ENCODE measurements around the gene SEC61A2.
"Not testable (repeated sequence)": the region's sequence is repeated elsewhere in the genome, so short reads cannot be mapped to it uniquely, and the experiment has no call there.

Gene SEC61A2

DNA sequence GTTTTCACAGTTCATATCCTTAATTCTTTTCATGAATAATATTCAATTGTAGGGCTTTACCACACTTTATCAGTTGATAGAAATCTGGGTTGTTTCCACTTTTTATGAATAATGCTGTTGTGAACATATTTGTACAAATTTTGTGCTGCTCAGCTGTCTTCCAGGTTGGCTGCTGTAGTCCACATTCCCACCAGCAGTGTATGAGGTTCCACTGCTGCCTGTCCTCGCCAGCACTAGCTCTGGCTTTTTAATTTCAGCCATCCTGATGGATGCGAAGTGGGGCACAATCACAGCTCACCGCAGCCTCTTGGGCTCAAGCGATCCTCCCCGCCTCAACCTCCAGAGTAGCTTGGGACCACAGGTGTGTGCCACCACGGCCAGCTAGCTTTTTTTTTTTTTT, 33.5 kb downstream of the SEC61A2 start:
- no peak for DNase-seq

- DNase-seq, result no peak
These were observed 34.6 kb downstream of the SEC61A2 start for GRCh38 chr10:12164085-12164484.

DNA sequence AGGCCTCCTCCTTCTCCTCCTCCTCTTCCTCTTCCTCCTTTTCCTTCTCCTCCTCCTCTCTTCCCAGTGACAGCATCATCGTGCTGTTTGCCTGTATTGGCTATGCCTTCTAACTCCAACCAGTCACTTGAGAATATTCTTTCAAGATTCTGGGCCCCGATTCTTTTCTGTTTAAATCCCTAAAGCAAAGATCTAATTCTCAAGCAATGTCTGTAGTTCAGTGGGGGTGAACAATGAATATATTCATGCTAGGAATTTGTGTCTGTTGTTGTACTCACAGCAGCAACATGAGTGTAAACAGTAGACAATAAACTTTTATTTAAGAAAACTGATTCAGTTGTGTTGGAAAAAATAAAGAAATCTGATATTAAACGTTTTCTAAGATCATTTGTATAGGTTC, 35.6 kb downstream of the SEC61A2 start:
- no peak for DNase-seq

- DNase-seq, result no peak
These were observed 36.7 kb downstream of the SEC61A2 start for GRCh38 chr10:12165999-12166775.

DNA sequence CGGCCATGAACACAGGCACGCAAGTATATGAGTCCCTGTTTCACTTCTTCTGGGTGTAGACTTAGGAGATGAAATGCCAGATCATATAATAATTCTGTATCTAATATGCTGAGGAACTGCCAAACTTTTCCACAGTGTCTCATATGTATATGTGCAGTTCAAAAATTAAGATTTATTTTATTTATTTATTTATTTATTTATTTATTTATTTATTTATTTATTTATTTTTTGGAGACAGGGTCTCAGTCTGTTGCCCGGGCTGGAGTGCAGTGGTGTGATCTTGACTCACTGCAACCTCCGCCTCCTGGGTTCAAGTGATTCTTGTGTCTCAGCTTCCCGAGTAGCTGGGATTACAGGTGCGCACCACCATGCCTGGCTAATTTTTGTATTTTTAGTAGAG, 42.0 kb downstream of the SEC61A2 start:
- DNase-seq, result not testable (repeated sequence)

DNA sequence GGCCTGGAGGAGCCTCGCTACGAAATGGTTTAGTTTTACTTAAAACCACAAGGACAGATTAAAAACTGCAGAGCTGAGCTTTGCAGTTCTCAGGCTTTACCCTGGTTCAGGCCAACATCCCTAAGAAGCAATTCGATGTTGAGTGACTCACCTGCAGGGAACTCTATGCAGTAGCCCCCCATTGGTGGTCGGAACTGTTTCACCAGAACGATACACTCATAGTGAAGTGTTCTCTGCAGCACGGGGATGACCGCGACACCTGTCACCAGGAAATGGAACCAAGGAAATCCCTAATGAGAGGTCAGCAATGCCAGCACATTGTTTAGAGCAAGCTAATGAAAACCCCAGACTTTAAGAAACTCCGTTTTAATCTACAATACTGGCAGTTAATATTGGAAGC, 48.2 kb downstream of the SEC61A2 start:
- DNase-seq, result peak in 1 of 2 experiments; percentile 17

GRCh38 chr10:12179606-12180170, 50.2 kb downstream of the SEC61A2 start:
- DNase-seq, result no peak

- no peak for DNase-seq
These were observed 50.9 kb downstream of the SEC61A2 start for GRCh38 chr10:12180221-12180974.

- peak; percentile 65 to 75 for DNase-seq
These were observed 51.7 kb downstream of the SEC61A2 start for GRCh38 chr10:12181065-12181775.

GRCh38 chr10:12184165-12184564, 54.7 kb downstream of the SEC61A2 start:
- DNase-seq, result no peak

DNA sequence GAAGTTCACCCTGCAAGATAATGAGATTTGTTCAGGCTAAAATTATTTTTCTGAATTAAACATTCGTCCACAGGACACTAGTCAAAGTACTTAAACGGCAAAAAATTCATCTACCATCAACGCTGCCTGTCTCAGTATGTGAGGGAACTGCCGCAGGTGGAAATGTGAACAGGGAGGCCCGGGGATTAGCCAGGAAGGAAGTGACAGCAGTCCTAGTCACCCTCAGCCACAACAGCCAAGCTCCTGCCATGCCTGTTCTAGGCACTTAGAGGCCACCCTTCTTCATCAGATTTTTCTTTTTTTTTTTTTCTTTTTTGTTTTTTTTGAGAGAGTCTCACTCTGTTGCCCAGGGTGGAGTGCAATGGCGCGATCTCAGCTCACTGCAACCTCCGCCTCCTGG, 56.8 kb downstream of the SEC61A2 start:
- peak; percentile 14 to 41 for DNase-seq

GRCh38 chr10:12187321-12187905, 57.9 kb downstream of the SEC61A2 start:
- DNase-seq, result no peak

DNA sequence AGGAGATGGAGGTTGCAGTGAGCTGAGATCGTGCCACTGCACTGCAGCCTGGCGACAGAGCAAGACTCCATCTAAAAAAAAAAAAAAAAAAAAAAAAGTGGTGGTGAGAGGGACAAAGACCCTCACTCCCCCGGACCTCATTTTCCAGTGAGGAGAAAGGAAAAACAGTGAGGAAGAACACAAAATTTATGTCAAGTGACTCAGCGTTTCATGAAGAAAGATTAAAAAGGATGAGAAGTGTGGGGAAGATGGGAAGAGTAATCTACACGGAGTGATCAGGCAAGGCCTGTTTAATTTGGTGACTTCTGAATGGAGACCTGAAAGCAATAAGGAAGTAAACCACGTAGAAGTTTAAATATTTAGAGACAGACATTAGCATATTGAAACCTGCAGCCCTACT, 59.2 kb downstream of the SEC61A2 start:
- DNase-seq, result no peak

GRCh38 chr10:12189426-12189825, 59.9 kb downstream of the SEC61A2 start:
- no peak for DNase-seq

DNA sequence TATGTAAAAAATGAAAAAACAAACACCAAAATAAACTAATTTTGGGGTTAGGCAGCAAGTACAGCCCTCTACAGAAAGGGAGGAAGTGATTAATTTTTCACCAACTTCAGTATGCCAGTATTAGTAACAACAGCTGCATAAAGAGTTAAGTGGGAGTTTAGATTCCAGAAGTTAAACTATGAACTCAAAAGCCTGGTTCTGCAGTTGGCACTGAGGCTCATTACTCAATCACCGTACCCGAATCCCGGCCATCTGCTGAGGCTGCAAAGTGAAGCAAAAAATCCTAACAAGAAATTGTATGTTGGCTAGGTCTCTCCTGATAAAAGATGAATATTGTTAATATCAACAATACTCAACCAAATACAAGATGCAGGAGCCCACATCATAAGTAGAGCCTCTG, 62.2 kb downstream of the SEC61A2 start:
- no peak for DNase-seq

DNA sequence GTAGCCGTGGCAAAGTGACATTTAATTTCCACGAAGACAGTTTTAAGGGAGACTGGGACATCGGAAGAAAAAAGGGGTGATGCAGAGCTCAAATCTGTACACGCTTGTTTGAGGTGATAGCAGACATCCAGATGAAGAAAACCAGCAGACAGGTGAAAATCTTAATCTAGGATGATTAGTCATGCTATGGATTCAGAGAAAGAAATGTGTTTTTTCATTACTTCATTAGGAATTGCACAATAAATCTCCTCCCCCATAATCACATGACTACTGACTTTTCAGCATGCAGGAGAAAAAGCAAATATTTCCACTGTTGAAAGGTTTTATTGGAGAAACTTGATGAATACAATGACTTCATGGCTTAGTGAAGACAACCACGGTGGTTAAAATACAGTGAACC, 63.7 kb downstream of the SEC61A2 start:
- no peak for DNase-seq

DNA sequence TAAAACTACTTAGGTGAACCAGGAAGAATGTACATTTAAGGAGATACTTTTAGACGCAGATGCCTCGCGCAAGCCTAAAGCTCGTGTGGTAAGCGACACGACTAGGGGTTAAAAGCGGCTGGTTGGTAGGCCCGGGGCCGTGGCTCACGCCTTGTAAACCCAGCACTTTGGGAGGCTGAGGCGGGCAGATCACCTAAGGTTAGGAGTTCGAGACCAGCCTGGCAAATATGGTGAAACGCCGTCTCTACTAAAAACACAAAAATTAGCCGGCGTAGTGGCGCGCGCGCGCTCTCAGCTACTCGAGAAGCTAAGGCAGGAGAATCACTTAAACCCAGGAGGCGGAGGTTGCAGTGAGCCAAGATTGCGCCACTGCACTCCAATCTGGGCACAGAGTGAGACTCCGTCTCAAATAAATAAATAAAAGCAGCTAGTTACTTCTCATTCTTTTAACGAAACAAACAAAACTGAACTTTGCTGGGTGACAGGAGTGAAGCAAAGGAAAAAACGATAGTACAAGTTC, 65.3 kb downstream of the SEC61A2 start:
- peak; percentile 42 to 57 for DNase-seq

GRCh38 chr10:12195281-12195602, 65.8 kb downstream of the SEC61A2 start:
- DNase-seq, result no peak

GRCh38 chr10:12195603-12196506, 66.4 kb downstream of the SEC61A2 start, which contains the start of the genes CDC123 and NUDT5:
CDC123 (plus strand) TSS chr10:12196188; CDS start chr10:12196246, 58 bp downstream.
NUDT5 (minus strand) TSS chr10:12195891; CDS start chr10:12186291, 9,600 bp downstream.
- peak; percentile 87 to 89 for DNase-seq

- DNase-seq, result no peak
These were observed 67.2 kb downstream of the SEC61A2 start for GRCh38 chr10:12196531-12197211.

DNA sequence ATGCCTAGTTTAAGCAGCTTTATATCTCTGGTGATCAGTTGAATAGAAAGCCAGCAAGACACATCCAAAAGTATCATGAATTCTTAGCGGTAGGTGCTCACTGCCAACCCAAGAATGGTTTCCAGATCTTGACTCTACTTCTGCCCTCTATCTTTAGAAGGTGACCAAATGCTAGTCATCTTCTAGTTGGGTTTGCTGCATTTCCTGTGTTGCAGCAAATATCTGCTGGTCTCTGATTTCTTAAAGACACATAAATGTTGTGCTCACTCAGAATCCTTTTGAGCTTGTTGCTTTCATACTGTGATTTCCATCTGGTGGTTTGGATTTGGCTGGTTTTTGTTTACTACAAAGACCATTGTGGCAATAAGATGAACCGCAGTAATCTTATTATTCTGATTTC, 68.7 kb downstream of the SEC61A2 start:
- DNase-seq, result no peak
